ENCODE results near the gene TCERG1L.

- TF ChIP-seq POLR2A (IDR thresholded peaks at IDR 0.05) (no peak), CTCF (IDR thresholded peaks at IDR 0.05) (no peak)
Observed at GRCh38 chr10:131128731-131129130, 182.8 kb downstream of the TCERG1L start.

Measured in Peyer's patch (tissue), 4 donors.